Kidney (tissue), 14 donors: Measurements from ENCODE around the gene SMIM29. TPM values are rescaled to one million over a fixed set of nuclear protein-coding genes. Genes with fewer than 3 reads are reported as not detected.

Source experiments
- DNase-seq, 5 donors: peaks; one replicate each; pipeline ENCODE4 v3.0.0-alpha.2; 2013 to 2020
- FAIRE-seq: peaks from 2 replicates; lab custom pipeline; 2012; peaks lifted over from hg19 to GRCh38; lab: Jason Lieb, UNC
- H3K27ac ChIP-seq, 2 donors: one replicate each; pipeline ENCODE4 v1.7.0; 2013; ENCODE audit warnings: low read depth in 2 of 2, low read length in 2 of 2, inconsistent platforms in 1 of 2
- H3K27me3 ChIP-seq: one replicate; pipeline ENCODE4 v1.7.1; 2013; ENCODE audit warnings: low read length, inconsistent platforms; ENCODE audit not compliant: control insufficient read depth, insufficient read depth
- H3K36me3 ChIP-seq, 3 donors: one replicate each; pipeline versions ENCODE4 v1.7.0 to v1.7.1; 2013; ENCODE audit warnings: low read length in 3 of 3, control low read depth in 1 of 3, inconsistent platforms in 1 of 3; ENCODE audit not compliant: insufficient read depth in 3 of 3, control insufficient read depth in 2 of 3
- H3K4me1 ChIP-seq, 3 donors: one replicate each; pipeline versions ENCODE4 v1.7.0 to v1.7.1; 2013; ENCODE audit warnings: low read length in 3 of 3, inconsistent platforms in 1 of 3, low read depth in 1 of 3; ENCODE audit not compliant: control insufficient read depth in 2 of 3, insufficient read depth in 2 of 3
- H3K4me3 ChIP-seq, 3 donors: one replicate each; pipeline versions ENCODE4 v1.7.0 to v1.8.1; 2013; ENCODE audit warnings: low read length in 3 of 3, control low read depth in 1 of 3, inconsistent platforms in 1 of 3
- H3K9ac ChIP-seq, 3 donors: one replicate each; pipeline versions ENCODE4 v1.7.0 to v1.7.1; 2013; ENCODE audit warnings: low read length in 3 of 3, control low read depth in 1 of 3, inconsistent platforms in 1 of 3
- H3K9me3 ChIP-seq, 3 donors: one replicate each; pipeline versions ENCODE4 v1.7.0 to v1.7.1; 2013; ENCODE audit warnings: low read length in 3 of 3, control low read depth in 1 of 3, inconsistent platforms in 1 of 3; ENCODE audit not compliant: control insufficient read depth in 2 of 3, insufficient read depth in 1 of 3
- CTCF ChIP-seq: IDR thresholded peaks from 3 replicates; pipeline ENCODE4 v1.5.1; 2012; ENCODE audit warnings: mild to moderate bottlenecking, moderate library complexity, borderline replicate concordance; ENCODE audit not compliant: insufficient read depth; ENCODE audit errors: extremely low read depth
- intact Hi-C: fragments of 100-400 bp; cut with DNase I; formaldehyde crosslinking; loops from one replicate; pipeline ENCODE4 v1.11.1; 2022
- polyA plus RNA-seq: library from polyadenylated mRNA; stranded (reverse); fragments of 350-450 nt; fragmentation: Illumina TruSeq; extraction: RNeasy Lipid Tissue Mini Kit (QIAGEN cat#74804); gene quantifications from one replicate; pipeline ENCODE4 v1.2.3, GENCODE V29; 2014; ENCODE audit warnings: low read depth, low replicate concordance; ENCODE audit not compliant: insufficient read depth
- total RNA-seq: library from RNA; stranded (reverse); fragmentation: NEBNext Ultra II Directional; extraction: Animal tissue kit (Norgen Biotek cat#: 25700); gene quantifications from one replicate; pipeline ENCODE4 v1.2.1, GENCODE V29; 2021
- donor health status: control.
- donor health status: control.
- donor health status: control.
- donor health status: control.
- donor health status: control.
- donor health status: DM: yes; HTN: yes; CAD: no.
- donor health status: Normal renal cell carcinoma (clear cell type).

The SMIM29 gene
- total and polyA plus RNA-seq, 2 donors from 2014 or later: 22.6 to 53.5 TPM

GRCh38 chr6:34243901-34244884 is 4.6 kb downstream of the SMIM29 start:
- H3K27ac ChIP-seq: peak overlapping the region in 1 of 2 donors; percentile 9
- no peak overlapping the region for H3K4me3 ChIP-seq
- peak overlapping the region in 1 of 3 donors; percentile 7 for H3K9ac ChIP-seq
- intact Hi-C loops: loop anchor here (10.0 kb wide), 1 partner anchor 171 kb away; no protein-coding TSS in a partner anchor
- peak; percentile 14 for TF ChIP-seq CTCF
- no peak for FAIRE-seq
- H3K27me3 ChIP-seq: no peaks in the 10 kb centered on the region
- peaks cover 0 to 10% (median 0%) of the 10 kb centered on the region in 3 donors for H3K4me1 ChIP-seq
- H3K9me3 ChIP-seq: no peaks in the 10 kb centered on the region
- peak in 1 of 5 donors; percentile 89 for DNase-seq
- H3K36me3 ChIP-seq: no peaks in the 10 kb centered on the region

GRCh38 chr6:34243131-34243771 is 5.6 kb downstream of the SMIM29 start:
- Histone ChIP-seq H3K9me3 (no peaks in the 10 kb centered on the region), H3K27ac (no peak overlapping the region), H3K9ac (peak overlapping the region in 1 of 3 donors; percentile 7), H3K4me1 (peaks cover 0 to 6% (median 4%) of the 10 kb centered on the region in 3 donors), H3K27me3 (no peaks in the 10 kb centered on the region), H3K4me3 (no peak overlapping the region), H3K36me3 (no peaks in the 10 kb centered on the region)
- peak in 1 of 5 donors; percentile 47 for DNase-seq
- TF ChIP-seq CTCF: no peak
- intact Hi-C loops: loop anchor here (10.0 kb wide), 1 partner anchor 172 kb away; no protein-coding TSS in a partner anchor
- FAIRE-seq: no peak

GRCh38 chr6:34242252-34243130 is 6.3 kb downstream of the SMIM29 start:
- H3K9ac ChIP-seq: no peak overlapping the region
- no peak for FAIRE-seq
- intact Hi-C loops: loop anchor here (10.0 kb wide), 1 partner anchor 172 kb away; no protein-coding TSS in a partner anchor

More at GRCh38 chr6:34242252-34243130, 6.3 kb downstream of the SMIM29 start:
- no peak for TF ChIP-seq CTCF
- Histone ChIP-seq H3K4me3 (no peak overlapping the region), H3K27ac (no peak overlapping the region), H3K27me3 (no peaks in the 10 kb centered on the region), H3K4me1 (peaks cover 0 to 4% (median 2%) of the 10 kb centered on the region in 3 donors), H3K9me3 (no peaks in the 10 kb centered on the region), H3K36me3 (no peaks in the 10 kb centered on the region)
- peak in 1 of 5 donors; percentile 53 for DNase-seq
